H1 (cell line): Measurements from ENCODE around the gene ROBO2.

ENCODE experiments used
- CREB1 ChIP-seq: IDR thresholded peaks from 2 replicates; pipeline ENCODE4 v1.6.1; 2012; ENCODE audit warnings: inconsistent platforms
- EZH2 ChIP-seq: fragments of 200-600 bp; sonication (generic); IDR thresholded peaks from 2 replicates; pipeline ENCODE4 v1.7.1; 2012; ENCODE audit warnings: low read depth, mild to moderate bottlenecking, moderate library complexity, low read length, inconsistent platforms; ENCODE audit not compliant: severe bottlenecking
- FOSL1 ChIP-seq: IDR thresholded peaks from 2 replicates; pipeline ENCODE4 v1.6.1; 2011; ENCODE audit warnings: mild to moderate bottlenecking, low read depth, low read length, moderate library complexity; ENCODE audit not compliant: insufficient read depth
- HDAC2 ChIP-seq, 2 experiments: fragments of 300-600 bp in 1 of 2; sonication (generic) in 1 of 2; IDR thresholded peaks; 2 replicates each; pipeline ENCODE4 v1.6.1; 2011 to 2012; ENCODE audit warnings: low read depth in 2 of 2, low read length in 2 of 2, mild to moderate bottlenecking in 2 of 2, moderate library complexity in 2 of 2, borderline replicate concordance in 1 of 2, inconsistent platforms in 1 of 2
- POLR2A ChIP-seq, 2 experiments: IDR thresholded peaks; 1 replicate in 1 of 2; 2 replicates in 1 of 2; pipeline ENCODE4 v1.6.1; 2011; ENCODE audit warnings: low read depth in 2 of 2, low read length in 2 of 2, mild to moderate bottlenecking in 2 of 2; ENCODE audit errors: control extremely low read depth in 1 of 2
- POLR2AphosphoS5 ChIP-seq: IDR thresholded peaks from 2 replicates; pipeline ENCODE4 v1.6.1; 2011; ENCODE audit warnings: low read depth, low read length
- SRF ChIP-seq: IDR thresholded peaks from 2 replicates; pipeline ENCODE4 v1.6.1; 2011; ENCODE audit warnings: mild to moderate bottlenecking, low read depth, low read length, moderate library complexity
- TAF1 ChIP-seq: IDR thresholded peaks from 2 replicates; pipeline ENCODE4 v1.6.1; 2011; ENCODE audit warnings: mild to moderate bottlenecking, low read depth, low read length
- YY1 ChIP-seq: IDR thresholded peaks from 2 replicates; pipeline ENCODE4 v1.6.1; 2011; ENCODE audit warnings: low read depth, mild to moderate bottlenecking, low read length
- TF ChIP-seq, protein P1 (sequence below), 3 experiments: IDR thresholded peaks; 1 replicate in 2 of 3; 2 replicates in 1 of 3; pipeline versions ENCODE4 v1.5.1 to v1.6.1; 2011; ENCODE audit warnings: low read length in 3 of 3, mild to moderate bottlenecking in 3 of 3, inconsistent platforms in 2 of 3, low read depth in 1 of 3, moderate library complexity in 1 of 3; ENCODE audit not compliant: insufficient read depth in 1 of 3; ENCODE audit errors: control extremely low read depth in 1 of 3

GRCh38 chr3:77222701-77223100 lies 182.8 kb downstream of the ROBO2 start:
- TF ChIP-seq FOSL1 (no peak), POLR2A (IDR thresholded peaks at IDR 0.05; ENCODE audit: control extremely low read depth in 1 of 2, low read depth in 2 of 2, low read length in 2 of 2) (no peak), TAF1 (no peak), POLR2AphosphoS5 (no peak), EZH2 (no peak), SRF (no peak), YY1 (no peak), CREB1 (no peak), HDAC2 (IDR thresholded peaks at IDR 0.05; ENCODE audit: borderline replicate concordance in 1 of 2, low read depth in 2 of 2, low read length in 2 of 2) (no peak)
- TF ChIP-seq, protein P1, sequence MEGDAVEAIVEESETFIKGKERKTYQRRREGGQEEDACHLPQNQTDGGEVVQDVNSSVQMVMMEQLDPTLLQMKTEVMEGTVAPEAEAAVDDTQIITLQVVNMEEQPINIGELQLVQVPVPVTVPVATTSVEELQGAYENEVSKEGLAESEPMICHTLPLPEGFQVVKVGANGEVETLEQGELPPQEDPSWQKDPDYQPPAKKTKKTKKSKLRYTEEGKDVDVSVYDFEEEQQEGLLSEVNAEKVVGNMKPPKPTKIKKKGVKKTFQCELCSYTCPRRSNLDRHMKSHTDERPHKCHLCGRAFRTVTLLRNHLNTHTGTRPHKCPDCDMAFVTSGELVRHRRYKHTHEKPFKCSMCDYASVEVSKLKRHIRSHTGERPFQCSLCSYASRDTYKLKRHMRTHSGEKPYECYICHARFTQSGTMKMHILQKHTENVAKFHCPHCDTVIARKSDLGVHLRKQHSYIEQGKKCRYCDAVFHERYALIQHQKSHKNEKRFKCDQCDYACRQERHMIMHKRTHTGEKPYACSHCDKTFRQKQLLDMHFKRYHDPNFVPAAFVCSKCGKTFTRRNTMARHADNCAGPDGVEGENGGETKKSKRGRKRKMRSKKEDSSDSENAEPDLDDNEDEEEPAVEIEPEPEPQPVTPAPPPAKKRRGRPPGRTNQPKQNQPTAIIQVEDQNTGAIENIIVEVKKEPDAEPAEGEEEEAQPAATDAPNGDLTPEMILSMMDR (IDR thresholded peaks at IDR 0.05; ENCODE audit: control extremely low read depth in 1 of 3, insufficient read depth in 1 of 3, low read depth in 1 of 3, low read length in 3 of 3) = no peak
